SK-N-SH (cell line): Measurements from ENCODE around the gene ATXN2. TPM values are rescaled to one million over a fixed set of nuclear protein-coding genes. Genes with fewer than 3 reads are reported as not detected.

Experiments
- CTCF ChIA-PET: fragments of 300-600, 350-600 bp; formaldehyde crosslinking; extraction: SDS; loops from one replicate; lab custom pipeline; 2021; lab: Yijun Ruan, JAX
- POLR2A ChIA-PET: fragments of 350-600 bp; sonication (Branson Sonifier 250); formaldehyde crosslinking; extraction: SDS; loops from one replicate; lab custom pipeline; 2020; ENCODE audit warnings: antibody characterized with exemption, inconsistent platforms; lab: Yijun Ruan, JAX
- DNase-seq: peaks from one replicate; pipeline ENCODE4 v3.0.0; 2012
- H2AFZ ChIP-seq: fragments of 200-600 bp; sonication (generic); 2 replicates; pipeline ENCODE4 v1.8.1; 2016; ENCODE audit warnings: antibody characterized with exemption, mild to moderate bottlenecking, low read depth
- H3F3A ChIP-seq: fragments of 200-600 bp; sonication (generic); replicated peaks from 2 replicates; pipeline ENCODE3; 2016; ENCODE audit warnings: antibody characterized with exemption, mild to moderate bottlenecking; ENCODE audit not compliant: insufficient read depth
- H3K27ac ChIP-seq, 2 experiments: fragments of 200-500 bp in 1 of 2; fragments of 200-600 bp in 1 of 2; sonication (Bioruptor generic) in 1 of 2; sonication (generic), shearing (Covaris generic) in 1 of 2; 2 replicates each; pipeline versions ENCODE4 v1.5.1 to v1.6.1; 2014 to 2016; ENCODE audit warnings: low read depth in 2 of 2, inconsistent platforms in 1 of 2, low read length in 1 of 2, mild to moderate bottlenecking in 1 of 2, mixed read lengths in 1 of 2
- H3K27me3 ChIP-seq: fragments of 200-600 bp; sonication (generic), shearing (Covaris generic); 2 replicates; pipeline ENCODE4 v1.6.1; 2016; ENCODE audit warnings: mixed run types; ENCODE audit not compliant: insufficient read depth
- H3K36me3 ChIP-seq, 2 experiments: fragments of 200-500 bp in 1 of 2; fragments of 200-600 bp in 1 of 2; sonication (Bioruptor generic) in 1 of 2; sonication (generic) in 1 of 2; replicated peaks in 1 of 2; 2 replicates each; pipeline versions ENCODE3 to v1.5.1; 2014 to 2016; ENCODE audit warnings: low read length in 1 of 2, mild to moderate bottlenecking in 1 of 2; ENCODE audit not compliant: insufficient read depth in 2 of 2, control insufficient read depth in 1 of 2
- H3K4me1 ChIP-seq, 2 experiments: fragments of 200-500 bp in 1 of 2; fragments of 200-600 bp in 1 of 2; sonication (Bioruptor generic) in 1 of 2; sonication (generic), shearing (Covaris generic) in 1 of 2; 2 replicates each; pipeline versions ENCODE4 v1.5.1 to v1.6.1; 2014 to 2016; ENCODE audit warnings: low read depth in 1 of 2, low read length in 1 of 2, mixed run types in 1 of 2; ENCODE audit not compliant: insufficient read depth in 2 of 2, control insufficient read depth in 1 of 2
- H3K4me2 ChIP-seq: fragments of 200-600 bp; sonication (generic), shearing (Covaris generic); 2 replicates; pipeline ENCODE4 v1.6.1; 2017; ENCODE audit warnings: mixed run types
- H3K4me3 ChIP-seq, 2 experiments: fragments of 200-500 bp in 1 of 2; fragments of 200-600 bp in 1 of 2; sonication (Bioruptor generic) in 1 of 2; sonication (generic), shearing (Covaris generic) in 1 of 2; 2 replicates each; pipeline versions ENCODE4 v1.5.1 to v1.8.1; 2014 to 2016; ENCODE audit warnings: low read depth in 2 of 2, inconsistent platforms in 1 of 2, low read length in 1 of 2, mild to moderate bottlenecking in 1 of 2, mixed read lengths in 1 of 2, moderate library complexity in 1 of 2
- H3K79me2 ChIP-seq: fragments of 200-600 bp; sonication (generic); 2 replicates; pipeline ENCODE4 v1.8.1; 2017; ENCODE audit warnings: mild to moderate bottlenecking; ENCODE audit not compliant: insufficient read depth
- H3K9ac ChIP-seq: fragments of 200-600 bp; sonication (generic); 2 replicates; pipeline ENCODE4 v1.6.1; 2017; ENCODE audit warnings: mixed run types
- H3K9me2 ChIP-seq: fragments of 200-600 bp; sonication (generic); 2 replicates; pipeline ENCODE4 v1.6.1; 2017; ENCODE audit warnings: mixed run types
- H3K9me3 ChIP-seq: fragments of 200-600 bp; sonication (generic); 2 replicates; pipeline ENCODE4 v1.6.1; 2017; ENCODE audit warnings: mixed run types, mild to moderate bottlenecking, moderate library complexity
- H4K20me1 ChIP-seq: fragments of 200-600 bp; sonication (generic); 2 replicates; pipeline ENCODE4 v1.6.1; 2017; ENCODE audit warnings: mild to moderate bottlenecking, mixed run types; ENCODE audit not compliant: insufficient read depth
- CHD2 ChIP-seq: fragments of 150-350 bp; IDR thresholded peaks from 2 replicates; pipeline ENCODE4 v1.6.1; 2018; ENCODE audit warnings: low read length; ENCODE audit not compliant: partially characterized antibody
- ELF1 ChIP-seq: IDR thresholded peaks from 2 replicates; pipeline ENCODE4 v1.4.0; 2012
- FOSL2 ChIP-seq: IDR thresholded peaks from 2 replicates; pipeline ENCODE4 v1.4.0; 2012; ENCODE audit warnings: low read depth, mild to moderate bottlenecking, moderate library complexity, borderline replicate concordance
- FOXJ3 ChIP-seq: sonication (generic); formaldehyde crosslinking; IDR thresholded peaks from 2 replicates; pipeline ENCODE4 v1.5.1; 2020; ENCODE audit warnings: mild to moderate bottlenecking, missing genetic modification reagents
- FOXM1 ChIP-seq: IDR thresholded peaks from 2 replicates; pipeline ENCODE4 v1.4.0; 2012; ENCODE audit warnings: low read depth, mild to moderate bottlenecking
- GABPA ChIP-seq: IDR thresholded peaks from 2 replicates; pipeline ENCODE4 v1.4.0; 2012; ENCODE audit warnings: low read depth, mild to moderate bottlenecking
- GATA2 ChIP-seq: sonication (generic); formaldehyde crosslinking; IDR thresholded peaks from 2 replicates; pipeline ENCODE4 v1.5.0; 2020; ENCODE audit warnings: mild to moderate bottlenecking, missing genetic modification reagents
- IRF3 ChIP-seq: fragments of 150-350 bp; IDR thresholded peaks from 2 replicates; pipeline ENCODE4 v1.6.1; 2016; ENCODE audit warnings: mild to moderate bottlenecking, low read depth, low read length
- JUND ChIP-seq: IDR thresholded peaks from 2 replicates; pipeline ENCODE4 v1.4.0; 2012
- NFIC ChIP-seq: IDR thresholded peaks from 2 replicates; pipeline ENCODE4 v1.4.0; 2012; ENCODE audit warnings: borderline replicate concordance
- RFX5 ChIP-seq: IDR thresholded peaks from 2 replicates; pipeline ENCODE4 v1.6.1; 2012; ENCODE audit warnings: mild to moderate bottlenecking, improper control_type of control experiment, low read length
- RXRA ChIP-seq: IDR thresholded peaks from 2 replicates; pipeline ENCODE4 v1.4.0; 2012; ENCODE audit warnings: low read depth, mild to moderate bottlenecking, borderline replicate concordance
- SIN3A ChIP-seq: IDR thresholded peaks from 2 replicates; pipeline ENCODE4 v1.6.1; 2012; ENCODE audit warnings: low read depth, mild to moderate bottlenecking, low read length, moderate library complexity, borderline replicate concordance
- TEAD4 ChIP-seq: IDR thresholded peaks from 2 replicates; pipeline ENCODE4 v1.4.0; 2012; ENCODE audit warnings: mild to moderate bottlenecking, borderline replicate concordance; ENCODE audit not compliant: insufficient read depth
- USF2 ChIP-seq: fragments of 150-350 bp; IDR thresholded peaks from 2 replicates; pipeline ENCODE4 v1.6.1; 2017; ENCODE audit warnings: antibody characterized with exemption, low read length, low read depth, borderline replicate concordance
- WGBS: methylation state at CpG from one replicate; pipeline ENCODE4 v1.1.6; 2017; ENCODE audit warnings: low lambda C conversion rate; 5-methylcytosine and 5-hydroxymethylcytosine counted together
- polyA plus RNA-seq, 3 experiments: library from polyadenylated mRNA; depleted of rRNA; stranded (reverse); fragments of >200 nt; gene quantifications; 2 replicates each; pipeline ENCODE4 v1.2.3, GENCODE V29; 2012

Gene ATXN2
- polyA plus RNA-seq, 1 of the 3 experiments (the other 2 are of a cell fraction) = 35.7 TPM

GRCh38 chr12:111428081-111428727 lies 170.9 kb downstream of the ATXN2 start:
- H3K9me3 ChIP-seq = no peaks in the 10 kb centered on the region
- no peaks in the 10 kb centered on the region for H3K9me2 ChIP-seq
- CTCF ChIA-PET = interaction anchor here (1.2 to 4.0 kb wide), 5 partner anchors 13 to 31 kb away, joined by 3 to 22 read pairs (median 6); no protein-coding TSS in a partner anchor
- TF ChIP-seq IRF3 (no peak), GATA2 (CRISPR knock-in tag) (no peak), FOXJ3 (CRISPR knock-in tag) (no peak), GABPA (no peak), RXRA (no peak), FOXM1 (no peak), SIN3A (no peak), FOSL2 (no peak), RFX5 (no peak), USF2 (no peak), NFIC (no peak), CHD2 (no peak), ELF1 (no peak), JUND (no peak)
- no peak overlapping the region for H3K27ac ChIP-seq
- DNase-seq = no peak
- WGBS = 96% methylated on average over 8 of the region's 9 CpGs
- peaks cover 94% of the 10 kb centered on the region for H4K20me1 ChIP-seq
- H3K9ac ChIP-seq = no peak overlapping the region
- H3F3A ChIP-seq = peaks cover 8% of the 10 kb centered on the region
- H3K4me2 ChIP-seq = no peak overlapping the region
- H3K4me3 ChIP-seq = no peak overlapping the region
- H3K36me3 ChIP-seq = peaks cover 0 to 9% of the 10 kb centered on the region in 2 experiments
- POLR2A ChIA-PET = interaction anchor here (1.6 kb wide), 1 partner anchor 15 kb away, joined by 3 read pairs; no protein-coding TSS in a partner anchor
- peaks cover 98% of the 10 kb centered on the region for H3K79me2 ChIP-seq
- no peak overlapping the region for H2AFZ ChIP-seq
- peaks cover 11 to 38% of the 10 kb centered on the region in 2 experiments; a peak in 2 of 4 replicates for H3K4me1 ChIP-seq
- no peaks in the 10 kb centered on the region for H3K27me3 ChIP-seq

- no peak overlapping the region for H3K27ac ChIP-seq
- 100% methylated on average over 5 of the region's 7 CpGs for WGBS
- TF ChIP-seq CHD2 (no peak), FOXM1 (no peak), TEAD4 (no peak)
- H3K79me2 ChIP-seq = peaks cover 98% of the 10 kb centered on the region
- H2AFZ ChIP-seq = no peak overlapping the region
- no peak overlapping the region for H3K9ac ChIP-seq
- peaks cover 11 to 34% of the 10 kb centered on the region in 2 experiments; a peak in 2 of 4 replicates for H3K4me1 ChIP-seq
- no peaks in the 10 kb centered on the region for H3K27me3 ChIP-seq
- H3K36me3 ChIP-seq = peaks cover 0 to 4% of the 10 kb centered on the region in 2 experiments
- ChIA-PET CTCF (interaction anchor here (1.2 to 4.0 kb wide), 4 partner anchors 14 to 31 kb away, joined by 3 to 22 read pairs (median 4); no protein-coding TSS in a partner anchor), POLR2A (interaction anchor here (1.6 kb wide), 1 partner anchor 14 kb away, joined by 3 read pairs; no protein-coding TSS in a partner anchor)
- peaks cover 3% of the 10 kb centered on the region for H3F3A ChIP-seq
- no peak for DNase-seq
- no peak overlapping the region for H3K4me2 ChIP-seq
- H4K20me1 ChIP-seq = peaks cover 94% of the 10 kb centered on the region
- no peaks in the 10 kb centered on the region for H3K9me3 ChIP-seq
- no peaks in the 10 kb centered on the region for H3K9me2 ChIP-seq
- no peak overlapping the region for H3K4me3 ChIP-seq
Observed at GRCh38 chr12:111427417-111428074, 171.6 kb downstream of the ATXN2 start.
